ENCODE data around the gene TXNDC15.
A peak's percentile ranks its signal among the peaks of the same experiment; 100 is the strongest.
"Not testable (repeated sequence)": the region's sequence is repeated elsewhere in the genome, so short reads cannot be mapped to it uniquely, and the experiment has no call there.

TXNDC15 gene, protein sequence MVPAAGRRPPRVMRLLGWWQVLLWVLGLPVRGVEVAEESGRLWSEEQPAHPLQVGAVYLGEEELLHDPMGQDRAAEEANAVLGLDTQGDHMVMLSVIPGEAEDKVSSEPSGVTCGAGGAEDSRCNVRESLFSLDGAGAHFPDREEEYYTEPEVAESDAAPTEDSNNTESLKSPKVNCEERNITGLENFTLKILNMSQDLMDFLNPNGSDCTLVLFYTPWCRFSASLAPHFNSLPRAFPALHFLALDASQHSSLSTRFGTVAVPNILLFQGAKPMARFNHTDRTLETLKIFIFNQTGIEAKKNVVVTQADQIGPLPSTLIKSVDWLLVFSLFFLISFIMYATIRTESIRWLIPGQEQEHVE

DNA sequence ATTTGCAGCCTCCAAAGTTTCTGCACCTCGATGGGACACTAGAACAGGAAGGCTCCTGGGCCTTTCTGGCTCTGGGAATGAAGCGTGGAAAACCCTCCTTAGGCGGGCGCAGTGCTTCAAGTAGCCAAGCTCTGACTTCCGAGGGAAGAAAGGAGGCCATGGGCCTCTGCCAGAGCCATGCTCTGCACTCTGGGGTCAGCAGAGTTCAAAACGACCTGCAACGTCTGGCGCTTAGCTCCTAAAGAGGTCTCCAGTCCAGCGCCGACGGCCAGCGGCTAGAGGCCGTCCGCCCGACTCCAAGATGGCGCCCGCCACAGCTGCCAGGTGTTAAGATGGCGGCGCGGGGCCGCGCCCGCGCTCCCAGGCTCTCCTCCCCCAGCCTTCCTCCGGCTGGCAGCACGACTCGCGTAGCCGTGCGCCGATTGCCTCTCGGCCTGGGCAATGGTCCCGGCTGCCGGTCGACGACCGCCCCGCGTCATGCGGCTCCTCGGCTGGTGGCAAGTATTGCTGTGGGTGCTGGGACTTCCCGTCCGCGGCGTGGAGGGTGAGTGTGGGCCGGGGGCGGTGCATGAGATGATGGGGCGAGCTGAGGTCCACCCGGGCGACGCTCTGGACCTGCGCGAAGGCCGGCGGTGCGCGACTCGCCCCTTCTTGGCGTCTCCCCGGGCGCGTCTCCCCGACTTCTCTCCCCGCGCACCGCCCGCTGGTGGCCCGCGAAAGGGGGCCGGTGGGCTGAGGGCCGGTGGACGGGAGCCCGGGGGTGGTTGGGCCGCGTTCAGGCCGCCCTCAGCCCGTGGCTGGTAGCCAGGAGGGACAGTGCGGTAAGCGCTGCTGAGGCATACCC lies at the start of gene TXNDC15:
TSS of gene TXNDC15 (plus strand) at position 385 of the 844 bp plus-strand sequence. CDS start at position 442, 57 bp downstream.
- DNase-seq: peak; percentile 57

DNA sequence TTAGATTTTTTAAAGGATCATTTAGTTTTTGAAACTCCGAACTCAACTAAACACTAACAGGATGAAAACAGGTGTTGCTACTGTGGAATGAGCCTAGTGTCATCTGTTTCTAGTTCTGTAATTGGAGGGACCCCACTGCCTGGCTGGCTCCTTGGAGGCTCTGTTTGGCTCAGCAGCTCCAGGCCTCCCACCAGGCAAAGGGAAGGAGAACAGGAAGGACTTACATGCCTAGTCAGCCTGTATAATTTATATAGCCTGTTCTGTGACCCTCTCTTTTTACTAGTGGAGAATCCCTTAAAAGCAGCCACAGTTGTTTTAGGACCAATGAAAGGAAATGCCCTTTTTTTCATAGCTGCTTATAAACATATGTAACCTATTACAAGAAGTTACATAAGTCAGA lies 49.5 kb upstream of the TXNDC15 start:
- no peak for DNase-seq

DNA sequence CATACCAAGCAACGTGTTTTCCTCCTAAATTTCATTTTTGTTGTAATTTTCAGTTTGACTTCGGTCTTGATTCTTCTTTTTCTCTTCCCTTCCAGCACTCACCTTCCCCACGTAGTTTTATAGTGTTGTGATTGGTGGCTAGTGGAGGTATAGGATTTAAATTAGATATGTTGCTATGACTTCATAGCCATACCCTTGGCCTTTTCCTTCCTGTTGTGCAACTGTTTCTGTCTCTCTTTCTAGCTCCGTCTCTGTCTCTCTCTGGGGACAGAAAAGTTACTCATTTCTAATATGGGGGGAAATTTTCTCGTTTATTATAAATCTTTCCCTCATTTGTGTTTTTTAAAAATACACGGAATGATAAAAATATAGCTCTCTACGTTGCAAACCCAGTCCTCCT lies 49.0 kb upstream of the TXNDC15 start:
- DNase-seq: no peak

DNA sequence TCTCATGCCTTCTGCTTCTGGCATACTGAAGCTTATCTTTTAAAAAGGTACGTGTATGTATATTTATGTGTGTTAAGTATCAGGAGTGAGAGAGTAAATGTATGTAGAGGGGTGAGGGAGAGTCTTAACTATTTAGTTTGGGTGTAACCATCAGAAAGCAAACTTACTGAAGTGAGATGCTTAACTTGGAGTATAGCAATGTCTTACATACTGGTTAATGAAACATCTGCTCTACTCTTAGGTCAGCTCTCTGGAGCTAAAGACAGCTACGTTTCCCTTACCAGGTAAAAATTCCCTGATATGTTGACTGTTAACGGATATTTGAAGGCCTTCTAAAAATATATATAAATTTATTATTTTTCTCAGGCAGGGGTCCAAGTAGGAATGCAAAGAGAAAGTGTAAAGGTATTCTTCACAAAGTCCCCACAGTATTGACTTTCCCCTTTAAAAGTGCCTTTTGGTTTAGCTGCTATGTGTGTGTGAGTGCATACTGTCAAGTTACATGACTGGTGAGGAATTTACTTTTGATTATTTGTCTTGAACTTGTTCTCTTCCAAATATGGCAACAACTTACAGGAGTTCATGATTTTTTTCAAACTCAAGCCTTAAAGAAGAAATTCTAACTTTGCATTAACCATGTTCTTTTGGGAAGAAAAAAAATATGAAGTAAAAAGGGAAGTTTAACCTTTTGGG lies 40.7 kb upstream of the TXNDC15 start:
- DNase-seq: no peak

DNA sequence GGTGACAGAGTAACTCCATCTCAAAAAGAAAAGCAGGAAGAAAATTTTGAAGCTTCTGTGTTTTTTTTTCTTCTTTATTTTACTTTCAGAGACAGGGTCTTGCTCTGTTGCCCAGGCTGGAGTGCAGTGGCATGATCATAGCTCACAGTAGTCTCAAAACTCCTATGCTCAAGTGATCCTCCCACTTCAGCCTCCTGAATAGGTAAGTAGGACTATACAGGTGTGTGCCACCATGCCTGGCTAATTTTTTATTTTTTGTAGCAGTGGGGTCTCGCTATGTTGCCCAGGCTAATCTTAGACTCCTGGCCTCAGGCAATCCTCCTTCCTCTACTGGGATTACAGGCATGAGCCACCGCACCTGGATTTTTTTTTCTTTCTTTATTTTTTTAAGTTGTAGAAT lies 38.5 kb upstream of the TXNDC15 start:
- DNase-seq: no peak

DNA sequence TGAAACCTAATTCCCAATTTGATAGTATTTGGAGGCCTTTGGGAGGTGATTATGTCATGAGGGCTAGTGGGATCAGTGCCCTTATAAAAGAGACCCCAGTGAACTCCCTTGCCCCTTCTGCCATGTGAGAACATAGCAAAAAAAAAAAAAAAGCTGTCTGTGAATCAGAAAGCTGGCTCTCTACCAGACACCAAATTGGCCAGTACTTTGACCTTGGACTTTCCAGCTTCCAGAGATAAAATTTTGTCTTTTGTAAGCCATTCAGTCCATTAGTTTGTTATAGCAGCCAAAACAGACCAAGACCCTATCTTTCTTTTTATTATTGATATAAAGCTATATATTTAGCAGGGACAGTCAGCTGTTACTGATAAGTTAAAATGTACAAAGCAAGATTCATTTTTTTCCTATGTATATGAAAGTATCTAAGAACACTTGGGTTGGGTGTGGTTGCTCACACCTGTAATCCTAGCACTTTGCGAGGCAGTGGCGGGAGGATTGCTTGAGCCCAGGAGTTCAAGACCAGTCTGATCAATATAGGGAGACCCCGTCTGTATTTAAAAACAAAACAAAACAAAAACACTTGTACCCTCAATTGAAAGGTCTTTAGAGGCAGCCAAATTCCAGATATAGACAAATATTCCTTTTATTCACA lies 36.5 kb upstream of the TXNDC15 start:
- no peak for DNase-seq

DNA sequence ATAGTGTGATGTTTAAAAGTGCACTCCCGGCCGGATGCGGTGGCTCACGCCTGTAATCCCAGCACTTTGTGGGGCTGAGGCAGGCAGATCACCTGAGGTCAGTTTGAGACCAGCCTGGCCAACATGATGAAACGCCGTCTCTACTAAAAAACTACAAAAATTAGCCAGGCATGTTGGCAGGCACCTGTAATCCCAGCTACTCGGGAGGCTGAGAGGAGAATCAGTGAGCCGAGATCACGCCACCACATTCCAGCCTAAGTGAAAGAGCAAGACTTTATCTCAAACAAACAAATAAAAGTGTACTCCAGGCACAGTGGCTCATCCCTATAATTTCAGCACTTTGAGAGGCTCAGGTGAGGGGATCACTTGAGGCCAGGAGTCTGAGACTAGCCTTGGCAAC lies 35.8 kb upstream of the TXNDC15 start:
- not testable (repeated sequence) for DNase-seq

DNA sequence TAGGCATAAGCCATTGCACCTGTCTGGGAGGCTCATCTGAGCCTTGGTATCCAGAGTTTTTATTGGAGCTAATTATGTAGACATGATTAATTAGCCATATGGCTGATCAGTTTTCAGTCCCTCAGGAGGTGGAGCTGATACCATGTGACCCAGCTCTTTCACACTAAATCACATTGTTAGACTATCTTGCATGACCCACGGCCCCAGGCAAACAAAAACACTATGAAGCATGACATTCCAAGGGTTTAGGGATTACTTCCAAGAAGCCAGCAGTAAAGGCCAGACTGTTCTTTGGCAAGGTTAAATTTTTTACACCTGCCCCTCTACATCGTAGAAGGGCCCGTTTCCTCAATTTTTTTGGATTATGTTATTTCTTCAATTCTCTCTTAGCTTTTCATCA lies 33.4 kb upstream of the TXNDC15 start:
- no peak for DNase-seq

DNA sequence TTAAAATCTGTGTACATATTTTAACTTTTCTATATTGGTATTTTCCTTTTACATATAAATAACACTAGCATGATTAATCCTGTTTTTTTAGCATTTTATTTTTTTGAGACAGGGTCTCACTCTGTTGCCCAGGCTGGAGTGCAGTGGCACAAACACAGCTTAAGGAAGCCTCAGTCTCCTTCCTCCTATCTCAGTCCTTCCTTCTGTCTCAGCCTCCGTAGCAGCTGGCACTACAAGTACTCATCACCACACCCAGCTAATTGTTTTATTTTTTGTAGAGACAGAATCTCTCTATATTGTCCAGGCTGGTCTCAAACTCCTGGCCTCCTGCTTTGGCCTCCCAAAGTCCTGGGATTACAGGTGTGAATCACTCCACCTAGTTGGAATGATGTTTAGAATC lies 29.9 kb upstream of the TXNDC15 start:
- no peak for DNase-seq

DNA sequence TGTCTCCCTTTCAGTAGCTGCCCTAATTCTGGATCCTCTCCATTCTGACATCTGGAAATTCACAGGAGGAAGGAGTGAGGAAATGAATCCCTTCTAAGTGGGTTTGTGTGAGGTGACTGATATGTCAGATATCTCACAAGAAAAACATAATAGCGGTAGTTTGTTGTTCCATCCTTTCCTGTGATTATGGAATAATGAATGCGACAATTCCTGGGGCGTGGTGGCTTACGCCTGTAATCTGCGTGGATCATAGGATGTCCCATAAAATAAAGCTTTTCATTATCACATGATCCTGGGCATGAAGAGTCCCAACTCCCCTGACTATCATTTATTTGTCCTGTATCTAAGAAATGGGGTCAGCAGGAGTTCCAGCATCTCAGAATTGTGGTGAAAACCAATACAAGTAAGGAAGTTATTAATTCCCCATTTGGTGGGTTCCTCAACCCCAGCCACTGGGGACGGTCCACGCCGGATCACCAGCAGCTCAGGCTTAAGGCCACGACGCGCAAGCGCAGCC lies 28.8 kb upstream of the TXNDC15 start:
- DNase-seq: no peak

DNA sequence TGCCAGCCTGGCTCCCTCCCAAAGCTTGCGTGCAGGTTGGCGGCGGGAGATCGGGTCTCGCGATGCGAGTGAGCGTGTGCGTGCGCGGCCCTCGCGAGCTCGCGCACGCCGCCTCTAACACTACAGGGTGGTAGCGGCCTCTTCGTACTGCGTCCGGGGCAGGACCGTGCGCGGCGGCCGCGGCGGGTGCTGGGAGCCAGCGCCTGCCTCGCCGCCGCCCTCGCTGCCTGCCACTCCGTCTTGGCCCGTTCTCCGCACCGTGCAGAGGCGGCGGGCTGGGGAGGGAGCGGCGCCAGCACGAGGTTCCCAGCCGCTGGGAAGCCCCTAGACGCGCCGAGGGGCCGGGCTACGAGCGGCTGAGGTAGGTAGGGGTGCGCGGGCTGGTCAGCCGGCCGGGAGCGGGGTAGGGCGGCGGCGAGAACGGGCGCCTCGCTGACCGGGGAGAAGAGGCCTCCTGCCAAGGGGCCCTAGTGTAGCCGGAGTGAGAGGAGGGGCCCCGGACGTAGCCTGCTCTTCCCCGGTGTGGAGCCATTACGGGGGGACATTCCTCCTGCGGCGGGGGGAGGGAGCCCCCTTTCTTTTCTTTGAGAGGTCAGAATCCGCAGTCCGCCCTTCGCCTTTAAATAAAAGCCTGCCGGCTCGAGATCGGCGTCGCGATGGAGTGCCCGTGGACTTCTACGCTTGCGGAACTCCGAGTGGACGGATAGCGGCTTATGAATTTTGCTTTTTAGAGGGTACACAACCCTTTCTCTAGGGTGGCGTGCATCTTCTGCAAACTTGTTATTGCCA lies 28.1 kb upstream of the TXNDC15 start, which contains the start of gene C5orf24:
TSS of gene C5orf24 (plus strand) at position 117 of the 789 bp plus-strand sequence. CDS start 8,933 bp downstream, outside the sequence.
- DNase-seq: peak; percentile 86

DNA sequence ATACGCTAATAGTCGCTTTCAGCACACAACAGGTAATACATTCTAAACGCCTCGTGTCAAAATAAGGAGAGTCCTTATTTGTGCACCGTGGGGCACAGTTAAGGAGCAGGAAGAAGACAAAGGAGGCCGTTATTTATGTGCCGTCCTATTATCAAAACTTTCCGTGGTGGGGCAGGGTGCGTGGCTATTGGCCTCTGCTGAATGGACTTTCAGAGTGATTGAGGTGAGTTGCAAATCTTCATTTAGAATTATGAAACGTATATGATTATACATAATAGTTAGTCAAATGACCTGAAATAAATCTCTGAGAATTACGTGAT lies 27.6 kb upstream of the TXNDC15 start:
- DNase-seq: no peak

DNA sequence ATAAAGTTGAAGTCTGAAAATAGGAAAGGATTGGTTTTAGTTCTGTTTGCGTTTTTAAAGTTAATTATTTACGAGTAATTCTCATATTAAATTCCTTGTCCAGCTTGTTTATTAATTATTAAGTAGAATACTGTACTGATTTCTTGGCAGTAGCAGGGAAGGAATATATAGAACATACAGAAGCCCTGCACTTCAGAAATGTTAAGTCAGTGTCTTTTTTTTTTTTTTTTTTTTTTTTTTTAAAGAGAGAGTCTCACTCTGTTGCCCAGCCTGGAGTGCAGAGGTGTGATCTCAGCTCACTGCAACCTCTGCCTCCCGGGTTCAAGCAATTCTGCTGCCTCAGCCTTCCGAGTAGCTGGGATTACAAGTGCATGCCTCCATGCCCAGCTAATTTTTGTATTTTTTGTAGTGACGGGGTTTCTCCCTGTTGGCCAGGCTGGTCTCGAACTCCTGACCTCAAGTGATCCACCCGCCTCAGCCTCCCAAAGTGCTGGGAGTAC lies 24.7 kb upstream of the TXNDC15 start:
- DNase-seq: not testable (repeated sequence)

DNA sequence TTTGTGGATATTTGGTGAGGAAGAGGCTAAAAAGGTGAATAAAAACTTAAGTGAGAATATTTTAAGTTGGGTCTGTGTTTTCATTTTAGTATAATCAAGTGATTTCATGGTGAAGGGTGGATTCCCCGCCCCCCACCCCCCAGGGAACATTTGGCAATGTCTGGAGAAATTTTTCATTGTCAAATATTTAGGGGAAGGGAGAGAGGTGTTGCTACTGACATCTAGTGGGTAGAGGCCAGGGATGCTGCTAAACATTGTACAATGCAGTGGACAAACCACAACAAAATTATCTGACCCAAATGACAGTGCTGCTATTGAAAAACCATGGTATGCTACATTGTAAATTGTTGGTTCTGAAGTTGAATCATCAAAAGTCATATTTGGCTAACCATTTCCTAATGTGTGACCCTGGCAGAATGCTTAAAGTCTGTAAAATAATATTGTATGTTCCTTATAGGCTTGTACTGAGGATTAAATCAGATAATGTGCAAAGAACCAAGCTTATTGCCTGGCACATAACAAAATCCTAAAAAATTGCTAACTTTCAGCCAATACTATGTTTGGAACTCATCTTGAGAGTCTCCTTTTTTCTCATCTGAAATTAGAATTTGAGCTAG lies 22.8 kb upstream of the TXNDC15 start:
- DNase-seq: no peak

DNA sequence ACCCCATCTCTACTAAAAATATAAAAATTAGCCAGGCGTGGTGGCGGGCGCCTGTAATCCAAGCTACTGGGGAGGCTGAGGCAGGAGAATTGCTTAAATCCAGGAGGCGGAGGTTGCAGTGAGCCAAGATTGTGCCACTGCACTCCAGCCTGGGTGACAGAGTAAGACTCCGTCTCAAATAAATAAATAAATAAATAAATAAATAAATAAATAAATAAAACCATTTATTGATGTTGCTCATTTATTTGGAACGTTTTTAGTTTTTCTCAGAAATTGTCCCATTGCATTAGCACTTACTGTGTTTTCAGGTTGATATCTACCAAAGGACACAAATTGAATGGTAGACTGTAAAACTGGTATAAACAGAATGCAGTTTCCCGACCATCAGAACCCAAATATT lies 17.7 kb upstream of the TXNDC15 start:
- not testable (repeated sequence) for DNase-seq

DNA sequence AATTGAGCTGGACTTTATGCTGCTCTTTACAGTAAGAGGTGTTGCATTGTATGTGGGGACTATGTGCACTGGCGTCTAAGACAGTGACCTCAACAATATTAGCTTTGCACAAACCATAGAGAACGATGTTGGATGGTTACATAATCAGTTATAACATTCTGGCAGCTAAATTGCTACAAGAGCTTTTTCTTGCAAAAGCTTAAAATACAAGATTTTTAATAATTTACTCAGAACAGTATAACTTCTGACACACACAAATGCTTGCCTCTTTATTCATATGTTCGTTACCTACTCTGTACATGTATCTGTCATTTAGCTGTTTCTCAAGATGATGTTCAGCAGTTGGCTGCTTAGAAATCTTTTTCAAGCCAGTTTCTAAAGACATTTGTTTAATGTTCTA lies 16.8 kb upstream of the TXNDC15 start:
- DNase-seq: no peak

DNA sequence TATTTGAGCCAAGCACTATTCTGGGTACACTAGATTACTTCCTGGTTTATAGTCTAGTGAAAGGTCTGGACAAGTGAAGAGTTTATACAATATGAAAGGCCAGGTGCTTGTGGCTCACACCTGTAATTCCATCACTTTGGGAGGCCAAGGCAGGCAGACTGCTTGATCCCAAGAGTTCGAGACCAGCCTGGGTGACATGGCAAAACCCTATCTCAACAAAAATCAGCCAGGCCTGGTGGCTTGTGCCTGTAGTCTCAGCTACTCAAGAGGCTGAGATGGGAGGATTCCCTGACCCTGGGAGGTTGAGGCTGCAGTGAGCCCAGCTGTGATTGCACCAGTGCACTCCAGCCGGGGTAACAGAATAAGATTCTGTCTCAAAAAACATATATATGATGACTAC lies 9.5 kb upstream of the TXNDC15 start:
- no peak for DNase-seq

DNA sequence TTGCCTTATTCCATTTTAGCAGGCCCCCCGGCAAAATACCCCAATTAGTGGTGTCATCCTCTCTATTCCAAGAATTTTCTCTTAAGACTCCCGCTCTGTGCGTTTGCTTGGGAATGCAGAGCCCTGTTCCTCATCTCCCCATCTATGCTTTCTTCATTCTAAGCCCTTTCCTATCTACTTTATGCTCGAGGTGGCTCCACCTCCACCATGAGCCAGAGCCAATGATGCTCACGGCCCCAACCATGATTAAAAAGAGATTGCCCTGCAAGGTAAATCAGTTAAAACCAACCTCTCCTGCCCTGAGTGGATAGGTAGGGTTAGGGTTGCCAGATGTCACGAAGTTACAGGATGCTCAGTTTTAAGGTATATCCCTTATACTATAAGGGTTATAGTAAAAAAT lies 677 bp upstream of the TXNDC15 start:
- peak; percentile 31 for DNase-seq

DNA sequence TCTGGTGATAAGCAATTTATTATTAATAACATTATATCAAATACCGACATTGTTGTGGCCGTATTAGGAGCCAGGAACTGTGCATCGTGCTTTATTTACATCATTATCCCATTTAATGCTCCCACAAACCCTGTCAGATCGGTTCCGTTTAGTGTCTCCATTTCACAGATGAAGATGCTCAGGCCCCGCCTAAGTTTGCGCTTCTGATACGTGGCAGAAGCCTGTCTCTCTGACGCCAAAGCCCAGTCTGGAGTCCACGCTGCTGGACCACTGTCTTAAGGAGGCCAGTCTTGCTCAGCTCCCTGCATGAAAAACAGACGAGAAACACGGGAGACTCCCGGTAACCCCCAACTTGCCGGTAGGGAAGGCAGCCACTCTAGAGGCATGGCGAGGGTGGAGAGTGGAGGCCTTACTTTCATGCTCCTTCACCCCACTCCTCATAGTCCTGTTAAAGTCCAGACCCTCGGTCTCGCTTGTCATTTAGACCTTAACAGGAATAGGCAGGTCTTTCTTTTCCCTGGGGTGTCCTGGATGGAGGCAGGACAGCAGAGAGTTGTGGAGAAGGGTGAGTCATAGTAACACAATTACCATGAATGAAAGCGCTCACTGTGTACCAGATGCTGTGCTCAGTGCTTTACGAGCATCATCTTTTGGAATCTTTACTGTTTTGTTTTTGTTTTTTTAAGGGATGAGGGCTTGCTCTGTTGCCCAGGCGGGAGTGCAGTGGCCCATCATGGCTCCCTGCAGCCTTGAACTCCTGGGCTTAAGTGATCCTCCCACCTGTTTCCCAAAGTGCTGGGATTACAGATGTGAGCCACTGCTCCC lies 872 bp downstream of the TXNDC15 start:
- peak; percentile 9 for DNase-seq

DNA sequence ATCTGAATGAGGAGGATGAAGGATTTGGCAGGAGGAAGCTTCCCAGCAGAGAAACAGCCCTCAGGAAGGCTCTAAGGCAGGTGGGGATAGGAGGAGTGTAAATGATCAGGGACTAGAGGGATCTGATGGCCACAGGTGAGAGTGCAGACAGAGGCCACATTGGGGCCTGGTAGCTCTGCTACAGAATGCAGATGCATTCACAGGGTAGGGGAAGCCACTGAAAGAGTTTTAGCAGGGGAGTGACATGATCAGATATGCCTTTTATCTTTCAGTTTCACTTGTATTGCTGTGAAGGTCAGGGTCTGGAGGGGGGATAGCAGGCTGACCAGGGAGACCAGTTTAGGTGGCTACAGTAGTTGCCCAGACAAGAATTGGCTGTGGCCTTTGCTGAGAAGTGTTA lies 3.0 kb downstream of the TXNDC15 start:
- no peak for DNase-seq

Measured in NCI-H510A (cell line).